ENCODE data around the gene PPP1R12A.

PPP1R12A gene

DNA sequence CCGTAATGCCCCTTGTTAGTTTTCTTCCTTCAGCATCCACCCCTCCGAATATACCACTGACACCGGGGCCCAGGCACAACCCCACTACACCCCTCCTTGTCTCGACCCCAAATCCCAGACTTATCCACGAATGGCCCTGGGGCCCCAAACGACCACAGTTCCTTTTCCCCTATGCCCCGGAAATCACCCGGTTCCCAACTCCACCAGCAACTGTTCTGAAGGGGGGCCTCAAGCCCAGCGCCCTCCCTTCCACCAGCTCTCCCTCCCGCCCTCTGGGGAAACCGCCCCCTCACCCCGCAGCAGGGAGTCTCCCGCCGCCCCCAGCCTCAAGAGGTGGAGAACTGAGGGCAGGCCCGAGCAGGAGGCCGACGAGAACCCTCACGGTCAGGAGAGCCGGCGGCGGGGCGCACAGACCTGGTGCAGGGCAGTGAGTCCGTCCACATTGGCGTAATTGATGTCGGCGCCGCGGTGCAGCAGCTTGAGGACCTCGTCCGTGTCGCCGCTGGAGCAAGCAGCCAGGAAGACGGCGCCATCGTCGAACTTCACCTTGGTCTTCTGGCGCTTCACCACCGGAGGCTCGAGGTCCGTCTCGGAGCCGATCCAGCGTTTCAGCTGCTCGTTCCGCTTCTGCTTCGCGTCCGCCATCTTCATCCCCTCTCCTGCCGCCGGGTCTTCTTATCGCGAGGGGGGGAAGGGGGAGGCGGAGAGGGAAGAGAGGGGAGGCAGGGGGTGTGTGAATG, 446 bp downstream of the PPP1R12A start:
- DNase-seq = peak; percentile 55

DNA sequence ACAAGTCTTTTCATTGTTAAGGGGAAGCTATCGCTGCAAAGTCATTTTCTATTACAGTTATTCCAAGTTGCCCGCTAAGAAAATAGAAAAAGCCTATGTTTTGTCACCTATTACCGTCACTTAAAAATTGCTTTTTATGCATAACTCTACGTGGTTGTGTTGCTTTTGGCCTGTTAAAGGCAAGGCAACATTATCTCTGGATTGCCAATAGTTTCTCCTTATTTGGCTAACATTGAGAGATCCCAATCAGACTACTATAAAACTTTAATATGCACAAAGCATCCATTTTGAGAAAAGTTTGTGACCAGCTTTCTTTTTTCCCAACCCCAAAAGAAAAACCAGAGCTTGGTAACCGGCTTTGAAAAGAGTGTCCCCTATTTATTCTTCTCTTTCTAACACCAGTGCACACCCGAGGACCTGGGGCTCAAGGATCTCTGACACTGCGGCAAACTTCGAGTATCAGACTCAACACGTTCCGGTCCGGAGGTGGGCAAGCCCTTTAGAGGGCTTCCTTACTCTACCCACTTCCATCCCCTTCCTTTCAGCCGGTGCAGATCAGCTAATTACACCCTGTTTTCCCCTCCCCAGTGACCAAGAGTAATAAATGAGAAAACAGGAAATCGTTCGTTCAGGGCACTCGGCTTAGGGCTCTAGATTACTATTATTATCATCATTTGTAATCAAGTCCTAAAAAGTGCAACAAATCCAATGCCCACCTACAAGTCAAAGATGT, 1.2 kb downstream of the PPP1R12A start:
- no peak for DNase-seq

DNA sequence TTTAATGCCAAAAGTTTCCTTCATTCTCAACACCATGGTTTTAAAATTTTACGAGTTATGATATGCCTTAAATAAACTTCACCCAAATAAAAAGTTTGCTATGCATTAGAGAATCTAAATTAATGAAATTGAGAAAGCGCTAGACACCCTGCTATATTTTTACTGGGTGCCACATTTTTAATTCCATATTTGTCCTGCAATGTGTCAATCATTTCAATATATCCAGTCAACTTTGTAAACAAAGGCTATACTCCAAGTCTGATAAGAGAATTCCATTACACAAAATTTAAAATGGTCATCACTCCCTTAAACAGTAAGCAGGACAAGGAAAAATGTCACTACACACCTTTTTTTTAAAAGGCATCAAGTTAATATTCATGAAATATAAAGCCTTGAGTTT, 1.9 kb downstream of the PPP1R12A start:
- no peak for DNase-seq

DNA sequence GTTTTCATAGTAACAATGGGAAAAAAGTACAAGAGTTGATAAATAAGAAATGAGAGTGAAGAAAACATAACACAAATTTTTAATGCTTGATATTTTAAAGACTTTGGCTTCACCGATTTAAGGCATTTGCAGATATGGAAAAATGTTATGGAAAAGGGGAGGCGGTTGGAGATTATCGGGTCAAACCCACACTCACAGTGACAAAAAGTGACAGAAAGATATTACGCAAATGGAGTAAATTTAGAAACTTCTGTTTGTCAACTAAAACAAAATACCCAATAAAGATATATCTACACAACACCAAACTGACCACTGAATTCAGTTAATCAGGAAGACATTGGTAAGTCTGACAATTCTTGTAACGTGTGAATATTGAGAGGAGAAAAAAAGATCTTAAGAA, 2.5 kb downstream of the PPP1R12A start:
- DNase-seq = no peak

DNA sequence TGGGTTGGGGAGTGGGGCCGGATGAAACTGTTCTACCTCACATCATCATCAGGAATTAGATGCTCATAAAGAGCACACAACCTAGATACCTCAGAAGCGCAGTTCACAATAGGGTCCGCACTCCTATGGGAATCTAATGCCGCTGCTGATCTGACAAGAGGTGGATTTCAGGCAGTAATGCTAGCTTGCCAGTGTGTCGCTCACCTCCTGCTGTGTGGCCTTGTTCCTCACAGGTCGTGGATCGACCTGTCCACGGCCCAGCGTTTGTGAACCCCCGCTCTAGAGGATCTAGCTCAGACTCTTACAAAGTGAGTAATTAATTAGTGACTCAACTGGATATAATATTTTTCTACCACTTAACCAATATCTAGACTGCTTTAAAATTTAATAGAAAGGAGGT, 5.8 kb downstream of the PPP1R12A start:
- DNase-seq = no peak

DNA sequence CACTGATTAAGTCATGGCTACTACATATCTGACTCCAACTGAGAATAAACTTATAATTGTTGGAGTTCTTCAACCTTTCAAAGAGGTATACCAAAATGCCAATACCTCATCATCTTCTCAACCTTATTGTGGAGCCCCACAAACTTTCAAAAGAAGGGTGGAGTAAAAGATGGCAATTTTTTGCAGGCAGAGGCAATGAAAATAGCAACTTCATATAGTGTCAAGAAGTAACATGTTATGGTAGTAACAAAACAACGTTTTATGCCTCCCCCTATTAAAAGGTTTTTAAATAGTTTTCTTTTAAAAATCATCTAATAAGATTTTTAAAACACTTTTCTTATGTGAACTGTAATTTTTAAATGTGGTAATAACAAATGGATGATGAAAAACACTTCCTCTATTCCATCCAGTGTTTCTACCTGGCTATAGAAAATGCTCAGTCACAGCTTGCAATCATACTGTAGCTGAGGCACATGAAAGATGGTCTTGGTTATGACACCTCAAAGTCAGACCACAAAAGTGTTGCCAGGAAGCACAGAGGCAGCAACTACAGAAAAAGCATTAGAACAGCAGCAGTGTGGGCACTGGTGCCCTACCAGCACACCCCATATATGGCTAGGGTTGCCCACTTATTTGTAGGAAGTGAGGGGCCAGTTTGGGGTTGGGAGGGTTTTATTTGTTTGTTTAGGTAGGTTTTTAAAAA, 7.0 kb downstream of the PPP1R12A start:
- no peak for DNase-seq

DNA sequence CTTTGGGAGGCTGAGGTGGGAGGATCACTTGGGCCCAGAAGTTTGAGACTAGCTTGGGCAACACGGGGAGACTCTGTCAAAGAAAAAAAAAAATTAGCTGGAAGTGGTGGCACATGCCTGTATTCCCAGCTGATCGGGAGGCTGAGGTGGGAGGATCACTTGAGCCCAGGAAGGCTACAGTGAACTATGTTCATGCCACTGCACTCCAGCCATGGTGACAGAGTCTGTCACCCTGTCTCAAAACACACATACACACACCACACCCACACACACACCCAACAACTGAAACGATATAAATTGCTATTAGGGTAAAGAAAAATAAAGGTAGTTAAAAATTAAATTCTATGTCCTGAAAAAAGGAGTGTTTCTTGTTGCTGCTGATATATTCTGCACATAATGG, 7.9 kb downstream of the PPP1R12A start:
- DNase-seq = no peak

DNA sequence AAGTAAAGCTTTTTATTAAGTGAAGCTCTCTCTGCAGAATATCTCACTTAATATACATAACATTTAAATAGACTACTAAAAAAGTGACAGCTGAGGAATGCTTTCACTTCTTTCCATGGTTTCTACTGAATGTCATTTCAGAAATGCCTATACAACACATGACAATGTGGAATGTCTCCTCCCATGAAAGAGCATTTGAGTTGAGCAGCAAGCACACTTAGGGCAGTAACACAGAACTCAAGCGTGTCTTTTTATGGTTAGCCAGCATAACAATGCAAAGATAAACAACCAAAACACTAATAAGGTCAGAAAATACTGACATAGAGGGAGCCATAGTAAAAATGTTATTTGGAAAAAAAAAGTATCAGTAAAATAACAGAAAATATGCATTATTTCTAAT, 9.4 kb downstream of the PPP1R12A start:
- no peak for DNase-seq

DNA sequence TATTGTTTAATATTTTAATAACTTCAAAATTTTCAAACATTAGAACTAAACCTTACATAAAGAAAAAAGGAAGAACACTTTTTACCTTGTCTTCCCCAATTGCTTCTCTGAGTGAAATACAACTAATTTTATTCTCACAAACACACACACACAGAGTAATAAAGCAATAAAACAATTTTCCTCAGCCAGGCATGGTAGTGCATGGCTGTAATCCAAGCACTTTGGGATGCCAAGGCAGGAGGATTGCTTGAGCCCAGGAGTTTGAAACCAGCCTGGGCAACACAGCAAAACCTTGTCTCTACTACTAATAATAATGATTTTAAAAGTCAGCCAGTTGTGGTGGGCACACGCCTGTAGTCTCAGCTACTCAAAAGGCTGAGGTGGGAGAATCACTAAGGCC, 13.1 kb downstream of the PPP1R12A start:
- DNase-seq = no peak

DNA sequence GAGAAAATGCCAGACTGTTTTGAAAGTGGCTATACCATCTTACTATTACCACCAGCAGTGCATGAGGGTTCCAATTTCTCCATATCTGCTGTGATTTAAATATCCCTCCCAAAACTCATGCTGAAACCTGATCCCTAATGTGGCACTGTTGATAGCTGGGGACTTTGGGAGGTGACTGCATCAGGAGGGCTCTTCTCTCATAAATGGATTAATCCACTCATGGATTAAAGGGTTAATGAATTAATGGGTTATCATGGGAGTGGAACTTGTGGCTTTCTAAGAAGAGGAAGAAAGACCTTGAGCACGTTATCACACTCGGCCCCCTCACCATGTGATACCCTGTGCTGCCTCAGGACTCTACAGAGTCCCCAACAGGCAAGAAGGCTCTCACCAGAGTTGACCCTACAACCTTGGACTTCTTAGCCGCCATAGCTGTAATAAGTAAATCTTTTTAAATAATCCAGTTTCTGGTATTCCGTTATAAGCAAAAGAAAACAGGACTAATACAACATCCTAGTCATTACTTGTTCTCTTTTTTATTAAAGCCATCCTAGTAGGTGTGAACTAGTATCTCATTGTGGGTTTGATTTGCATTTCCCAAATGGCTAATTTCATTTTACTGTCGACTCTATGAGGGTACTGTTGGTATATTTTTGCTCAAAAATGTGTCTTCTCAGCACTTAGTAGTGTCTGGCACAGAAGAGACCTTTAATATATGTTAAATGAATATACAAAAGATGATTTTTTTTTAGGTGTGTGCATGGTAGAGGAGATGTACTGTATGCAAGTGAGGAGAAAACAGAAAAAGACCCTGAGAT, 14.3 kb downstream of the PPP1R12A start:
- DNase-seq = no peak

DNA sequence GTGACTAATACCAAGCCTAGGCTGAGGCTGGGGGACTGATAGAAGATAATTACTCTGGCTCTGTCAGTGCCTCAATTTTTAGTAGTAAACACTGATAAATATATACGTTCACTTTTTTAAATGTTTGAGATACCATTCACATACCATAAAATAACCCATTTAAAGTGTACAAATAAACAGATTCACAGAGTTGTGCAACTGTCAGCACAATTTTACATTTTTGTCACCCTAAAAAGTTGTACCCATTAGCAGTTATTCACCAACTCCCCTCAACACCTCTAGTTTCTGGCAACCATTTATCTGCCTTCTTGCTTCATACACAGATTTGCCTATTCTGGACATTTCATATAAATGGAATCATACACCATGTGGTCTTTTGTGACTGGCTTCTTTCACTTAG, 15.1 kb downstream of the PPP1R12A start:
- DNase-seq = no peak

DNA sequence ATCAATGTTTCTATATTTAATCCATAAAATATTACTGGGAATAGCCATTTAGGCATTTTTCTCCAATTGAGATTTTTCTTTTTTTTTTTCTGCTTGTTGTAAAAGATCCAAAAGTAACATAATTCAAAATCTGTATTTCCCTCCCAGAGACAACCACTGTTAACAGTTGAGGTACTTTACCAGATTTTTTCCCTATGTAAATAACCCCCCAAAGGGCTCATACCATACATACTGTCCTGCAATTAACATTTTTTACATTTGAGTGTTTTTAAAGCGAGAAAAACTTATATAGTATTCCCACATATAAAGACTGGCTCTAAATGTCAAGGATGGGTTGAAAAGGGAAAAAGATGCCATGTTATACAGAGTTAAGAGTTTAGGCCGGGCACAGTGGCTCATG, 18.1 kb downstream of the PPP1R12A start:
- no peak for DNase-seq

DNA sequence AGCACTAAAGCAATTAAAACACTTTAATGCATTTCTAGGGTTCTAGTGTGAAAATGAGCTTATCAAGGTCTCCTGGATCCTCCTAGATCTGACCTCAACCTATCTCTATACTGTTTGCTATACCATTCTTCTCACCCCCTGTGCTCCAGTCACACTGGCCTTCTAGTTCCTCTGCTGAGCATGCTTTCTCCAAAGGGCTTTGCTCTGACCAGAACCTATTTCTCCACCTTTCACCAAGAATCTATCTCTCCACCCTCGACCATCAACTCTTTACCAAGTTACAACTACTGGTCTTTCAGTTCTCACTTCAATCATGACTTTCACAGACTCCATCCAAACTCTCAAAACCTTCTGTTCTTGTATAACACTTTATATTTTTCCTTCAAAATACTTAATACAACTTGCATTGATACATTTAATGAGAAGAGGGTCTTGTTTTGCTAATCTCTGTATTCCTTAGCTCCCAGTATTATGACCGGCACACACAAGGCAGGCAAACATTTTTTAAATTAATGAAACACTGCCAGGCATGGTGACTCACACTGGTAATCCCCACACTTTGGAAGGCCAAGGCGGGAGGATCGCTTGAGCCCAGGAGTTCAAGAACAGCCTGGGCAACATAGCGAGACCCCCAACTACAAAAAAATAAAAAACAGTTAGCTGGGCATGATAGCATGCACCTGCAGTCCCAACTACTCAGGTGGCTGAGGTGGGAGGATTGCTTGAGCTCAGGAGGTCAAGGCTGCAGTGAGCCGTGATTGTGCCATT, 22.8 kb downstream of the PPP1R12A start:
- no peak for DNase-seq

DNA sequence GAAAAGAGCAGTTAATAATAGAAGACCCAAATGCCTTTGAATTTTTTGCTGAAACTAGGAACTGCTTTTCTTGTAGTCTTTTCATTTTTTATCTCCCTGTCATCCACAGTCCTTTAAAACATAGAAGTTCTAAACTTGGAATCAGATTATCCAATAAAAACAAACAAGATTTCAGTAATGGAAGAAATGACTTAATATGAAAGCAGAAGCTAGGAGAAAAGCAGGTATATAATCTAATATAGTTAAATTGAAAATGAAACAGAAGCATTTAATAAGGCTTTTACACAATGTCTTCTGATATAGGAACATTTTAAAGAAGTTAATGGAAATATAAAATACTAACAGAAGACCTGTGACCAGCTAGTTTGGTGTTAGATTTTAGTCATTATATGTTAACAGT, 26.5 kb downstream of the PPP1R12A start:
- DNase-seq = no peak

DNA sequence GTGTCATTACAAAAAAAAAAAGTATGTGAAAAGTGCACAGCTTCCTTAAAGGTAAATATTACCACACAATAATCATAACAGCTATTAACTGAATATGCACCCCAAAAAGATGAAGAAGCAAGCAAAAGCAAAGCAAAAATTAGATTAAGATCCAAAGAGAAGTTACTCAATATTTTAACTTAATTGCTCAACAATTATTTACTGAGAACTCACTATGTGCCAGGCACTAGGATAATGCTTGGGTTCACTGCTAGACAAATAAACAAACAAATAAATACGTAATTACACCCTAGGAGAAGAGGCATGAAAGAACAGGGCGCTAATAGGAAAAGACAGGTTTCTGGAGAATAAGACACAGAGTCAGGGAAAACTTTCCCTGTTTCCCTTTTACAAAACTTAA, 33.4 kb downstream of the PPP1R12A start:
- DNase-seq = no peak

DNA sequence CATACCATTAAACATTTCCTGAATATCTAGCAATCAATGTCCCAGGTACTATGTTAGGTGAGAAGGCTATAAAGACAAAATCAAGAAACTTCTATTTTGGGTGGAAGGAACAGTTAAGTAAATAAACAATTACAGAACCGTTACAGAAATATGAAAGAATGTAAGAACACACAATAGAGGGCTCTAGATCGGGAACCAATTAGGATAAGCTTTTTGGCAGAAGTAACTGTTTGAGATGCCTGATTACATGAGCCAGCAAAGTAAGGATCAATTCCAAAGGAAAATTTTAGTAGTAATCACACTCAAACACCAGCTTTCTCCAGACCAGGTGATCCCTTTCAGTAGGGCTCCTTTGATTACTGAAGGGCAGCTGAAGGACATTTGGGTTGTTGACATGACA, 33.9 kb downstream of the PPP1R12A start:
- no peak for DNase-seq

DNA sequence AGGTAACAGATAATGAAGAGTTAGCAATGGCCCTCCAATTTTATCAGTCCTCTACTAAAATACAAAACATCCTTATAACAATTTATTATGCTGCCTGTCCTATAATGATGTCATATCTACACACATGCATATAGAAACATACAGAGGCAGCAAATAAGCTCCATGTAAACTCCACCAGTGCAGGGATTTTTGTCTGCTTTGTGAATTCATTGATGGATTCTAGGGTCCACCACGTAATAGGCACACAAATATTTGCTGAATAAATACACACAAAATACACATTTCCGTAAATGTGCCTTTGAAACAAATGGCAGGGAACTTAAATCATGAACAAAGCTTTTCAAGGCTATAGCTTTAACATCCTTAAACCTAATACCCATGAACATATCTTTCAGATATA, 34.7 kb downstream of the PPP1R12A start:
- DNase-seq = no peak

DNA sequence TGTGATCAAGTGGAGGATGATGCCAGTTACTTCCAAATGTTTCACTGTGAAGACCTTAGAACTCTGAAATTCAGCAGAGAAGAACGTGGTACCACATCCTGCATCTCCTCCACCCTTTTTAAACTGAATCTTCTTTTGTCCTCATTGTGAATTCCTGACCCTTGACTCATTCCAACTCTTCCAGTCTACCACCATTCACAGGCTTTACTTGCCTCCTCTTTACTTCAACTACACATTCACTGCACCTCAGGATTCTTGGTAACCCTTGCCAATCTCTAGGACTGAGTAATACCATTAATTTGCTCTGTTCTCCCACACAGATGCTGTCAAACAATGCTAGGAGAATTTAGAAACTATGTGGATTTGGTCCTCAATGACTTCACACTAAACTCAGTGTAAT, 37.3 kb downstream of the PPP1R12A start:
- DNase-seq = no peak

DNA sequence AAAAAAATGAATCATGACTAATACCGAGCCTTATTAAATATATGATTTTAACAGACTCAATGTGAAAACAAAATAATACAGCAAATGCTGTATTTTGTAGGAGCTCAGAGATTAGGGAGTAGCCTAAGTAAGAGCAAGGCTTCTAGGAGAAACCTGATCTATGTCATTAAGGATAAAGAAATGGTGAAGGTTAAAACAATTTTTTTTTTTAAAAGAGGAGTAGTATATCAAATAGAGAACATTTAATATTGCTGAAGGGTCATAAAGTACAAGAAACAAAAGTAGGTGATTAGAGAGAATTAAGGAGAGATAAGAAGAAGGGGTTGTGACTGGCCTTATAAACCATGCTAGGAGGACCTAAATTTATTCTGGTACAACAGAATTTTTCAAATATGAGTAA, 39.1 kb downstream of the PPP1R12A start:
- DNase-seq = no peak

DNA sequence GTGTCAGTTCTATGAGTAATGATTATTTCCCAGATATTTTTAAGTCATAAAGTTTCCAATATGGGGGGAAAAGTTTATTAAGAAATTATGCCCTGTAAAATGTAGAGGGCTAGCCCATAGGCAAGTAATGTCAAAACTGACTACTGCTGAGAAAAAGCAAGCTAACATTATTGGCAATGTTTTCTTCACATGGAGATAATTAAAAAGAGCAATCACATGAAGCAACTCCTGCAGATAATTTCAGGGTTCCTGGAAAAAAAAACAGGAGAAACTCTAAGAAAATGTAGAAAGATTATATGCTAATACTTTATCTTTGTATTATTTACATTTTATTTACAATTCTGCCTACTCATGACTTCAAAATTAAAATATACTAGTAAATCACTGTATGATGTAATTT, 39.8 kb downstream of the PPP1R12A start:
- no peak for DNase-seq

DNA sequence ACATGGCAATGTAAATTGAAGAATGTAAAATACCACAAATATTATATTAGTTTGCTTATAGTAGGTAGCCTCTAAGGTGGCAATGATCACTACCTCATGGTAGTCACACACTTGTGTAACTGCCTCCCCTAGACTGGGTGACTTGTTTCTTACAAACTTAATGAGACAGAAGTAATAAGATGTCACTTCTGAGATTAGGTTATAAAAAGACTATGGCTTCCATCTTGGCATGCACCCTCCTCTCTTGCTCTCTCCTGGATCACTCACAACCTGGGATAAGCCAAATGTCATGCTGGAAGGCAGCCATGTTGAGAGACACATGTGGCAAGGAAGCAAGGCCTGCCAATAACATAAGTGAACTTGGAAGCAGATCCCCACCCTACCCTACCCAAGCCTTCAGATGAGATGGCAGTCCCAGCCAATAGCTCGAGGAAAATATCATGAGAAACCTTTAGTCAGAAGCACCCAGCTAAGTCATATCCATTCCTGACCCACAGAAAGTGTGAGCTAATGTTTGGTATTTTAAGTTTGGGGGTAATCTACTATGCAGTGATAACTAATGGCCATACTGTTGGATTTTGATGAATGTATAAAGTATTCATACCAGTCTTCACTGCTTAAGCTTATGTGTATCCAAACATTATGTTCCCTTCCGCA, 43.3 kb downstream of the PPP1R12A start:
- DNase-seq = no peak

DNA sequence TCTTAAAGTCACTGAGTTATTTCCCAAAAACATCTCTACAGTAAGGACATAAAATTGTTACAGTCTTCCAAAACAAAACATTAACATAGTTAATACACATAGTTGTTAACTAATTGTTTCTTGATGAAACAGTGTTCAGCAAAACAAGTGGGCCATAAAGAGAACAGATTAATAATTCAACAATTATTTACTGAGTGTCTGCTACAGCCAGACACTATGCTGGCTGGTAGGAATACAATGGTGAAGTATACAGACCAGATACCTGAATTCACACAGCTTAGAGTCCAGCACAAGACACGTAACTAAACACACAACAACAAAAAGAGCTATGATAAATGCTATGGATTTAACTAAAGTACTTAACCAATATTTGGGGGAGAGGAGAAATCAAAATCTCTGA, 47.0 kb downstream of the PPP1R12A start:
- DNase-seq = no peak

Data from stimulated activated CD4-positive, alpha-beta T cell treated with anti-CD3 and anti-CD28 coated beads, Interleukin-4, amount 100 ng/mL, for 1 hour (primary cell).